SW 1271 (cell line): ENCODE results near the gene CYCS.
"Not testable (repeated sequence)": the region's sequence is repeated elsewhere in the genome, so short reads cannot be mapped to it uniquely, and the experiment has no call there.

Experiments
- DNase-seq, 2 experiments: peaks; one replicate each; lab custom pipeline; 2025; lab: John Stamatoyannopoulos, UW

CYCS gene

DNA sequence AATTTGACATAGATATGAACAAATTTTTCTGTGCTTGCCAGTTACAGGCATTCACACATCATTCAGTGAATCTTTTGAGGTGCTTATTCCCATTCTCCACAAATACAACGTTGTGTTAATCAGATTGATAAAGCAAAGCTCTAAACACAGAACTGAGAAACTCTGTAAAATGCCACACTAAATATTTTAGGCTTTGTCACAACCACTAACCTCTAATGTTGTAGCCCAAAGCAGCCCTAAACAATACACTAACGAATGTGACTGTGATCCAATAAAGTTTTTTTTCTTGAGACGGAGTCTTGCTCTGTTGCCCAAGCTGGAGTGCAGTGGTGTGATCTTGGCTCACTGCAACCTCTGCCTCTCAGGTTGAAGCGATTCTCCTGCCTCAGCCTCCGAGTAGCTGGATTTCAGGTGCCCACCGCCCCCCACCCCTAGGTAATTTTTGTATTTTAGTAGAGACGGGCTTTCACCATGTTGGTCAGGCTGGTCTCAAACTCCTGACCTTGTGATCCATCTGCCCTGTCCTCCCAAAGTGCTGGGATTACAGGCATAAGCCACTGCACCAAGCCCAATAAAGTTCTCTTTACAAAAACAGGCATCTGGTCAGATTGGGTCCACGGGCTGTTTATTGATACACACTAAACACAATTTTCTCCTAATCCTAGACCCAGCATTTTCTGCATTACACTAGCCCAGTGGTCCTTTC lies 6.9 kb downstream of the CYCS start:
- DNase-seq = no peak

DNA sequence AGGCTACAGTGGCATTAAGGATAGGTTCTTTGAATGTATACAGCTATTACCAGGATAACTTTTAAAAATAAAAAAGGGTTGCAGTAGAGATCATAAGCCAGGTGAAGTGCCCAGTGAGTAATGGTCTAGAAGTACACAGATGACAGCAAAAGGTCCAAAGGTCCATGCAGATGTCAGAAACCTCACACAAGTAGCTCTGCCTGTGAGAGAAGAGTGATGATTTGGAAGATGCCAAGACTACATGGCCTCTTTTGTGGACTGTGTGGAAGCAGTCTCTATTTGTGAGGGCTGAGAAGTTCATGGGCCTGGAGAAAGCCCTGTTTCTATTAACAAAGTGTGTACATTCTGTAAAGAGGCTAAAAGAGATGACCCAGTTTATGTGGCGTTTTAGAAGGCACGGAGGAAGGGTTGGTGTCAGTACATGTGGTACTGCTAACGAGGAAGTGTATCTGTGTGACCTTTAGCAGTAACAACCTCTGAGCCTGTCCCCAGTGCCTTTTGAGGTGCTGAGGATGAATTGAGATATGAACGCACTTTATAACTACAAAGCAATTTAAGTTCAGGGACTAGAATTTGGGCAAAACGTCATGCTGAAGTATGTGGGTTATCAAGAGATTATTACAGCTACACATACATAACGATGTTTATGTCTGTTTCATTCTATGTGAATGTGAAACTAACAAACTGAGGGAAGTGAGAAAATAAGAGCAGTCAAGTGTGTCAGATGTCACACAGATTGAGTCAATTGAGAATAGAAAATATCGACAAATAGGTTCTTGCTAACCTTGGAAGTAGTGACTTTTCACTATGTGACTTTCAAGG lies 7.6 kb downstream of the CYCS start:
- DNase-seq = no peak

DNA sequence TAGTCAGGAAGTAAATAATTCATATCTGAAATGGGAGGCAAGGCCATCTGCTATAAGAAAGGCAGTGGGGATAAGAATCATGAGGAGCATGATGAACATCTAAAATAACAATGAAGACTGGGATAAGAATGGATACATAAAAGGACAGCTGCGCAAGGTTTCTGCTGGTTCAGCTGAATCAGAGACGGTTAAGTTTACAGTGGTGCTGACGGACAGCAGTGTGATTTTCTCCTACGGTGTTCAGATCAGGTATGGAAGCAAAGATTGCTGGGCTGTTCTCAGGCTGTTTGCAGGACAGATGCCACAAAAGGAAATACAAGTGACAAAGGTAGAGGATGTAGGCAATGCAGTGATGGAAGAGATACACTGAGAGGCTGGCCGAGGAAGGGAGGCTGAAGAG lies 8.4 kb downstream of the CYCS start:
- DNase-seq = no peak

DNA sequence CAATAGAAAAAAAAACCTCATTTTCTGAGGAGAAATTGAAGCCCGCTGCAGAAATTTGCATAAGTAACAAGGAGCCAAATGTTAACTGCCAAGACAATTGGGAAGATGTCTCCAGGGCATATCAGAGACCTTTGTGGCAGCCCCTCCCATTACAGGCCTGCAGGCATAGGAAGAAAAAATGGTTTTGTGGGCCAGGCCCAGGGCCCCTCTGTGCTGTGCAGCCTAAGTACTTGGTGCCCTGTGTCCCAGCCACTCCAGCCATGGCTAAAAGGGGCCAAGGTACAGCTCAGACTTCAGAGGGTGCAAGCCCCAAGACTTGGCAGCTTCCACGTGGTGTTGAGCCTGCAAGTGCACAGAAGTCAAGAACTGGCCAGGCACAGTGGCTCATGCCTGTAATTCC lies 14.5 kb downstream of the CYCS start:
- DNase-seq = not testable (repeated sequence)

DNA sequence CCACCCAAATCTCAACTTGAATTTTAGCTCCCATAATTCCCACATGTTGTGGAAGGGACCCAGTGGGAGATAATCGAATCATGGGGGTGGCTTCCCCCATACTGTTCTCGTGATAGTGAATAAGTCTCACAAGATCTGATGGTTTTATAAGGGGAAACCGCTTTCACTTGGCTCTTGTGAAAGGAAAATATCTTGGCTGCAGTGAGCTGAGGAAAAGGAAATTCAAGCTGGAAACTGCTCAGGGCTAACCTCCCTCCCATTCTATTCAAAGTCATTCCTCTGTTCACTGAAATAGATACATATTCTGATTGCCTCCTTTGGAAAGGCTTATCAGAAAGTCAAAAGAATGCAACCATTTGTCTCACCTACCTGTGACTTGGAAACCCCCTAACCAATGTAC lies 15.8 kb downstream of the CYCS start:
- DNase-seq = no peak

DNA sequence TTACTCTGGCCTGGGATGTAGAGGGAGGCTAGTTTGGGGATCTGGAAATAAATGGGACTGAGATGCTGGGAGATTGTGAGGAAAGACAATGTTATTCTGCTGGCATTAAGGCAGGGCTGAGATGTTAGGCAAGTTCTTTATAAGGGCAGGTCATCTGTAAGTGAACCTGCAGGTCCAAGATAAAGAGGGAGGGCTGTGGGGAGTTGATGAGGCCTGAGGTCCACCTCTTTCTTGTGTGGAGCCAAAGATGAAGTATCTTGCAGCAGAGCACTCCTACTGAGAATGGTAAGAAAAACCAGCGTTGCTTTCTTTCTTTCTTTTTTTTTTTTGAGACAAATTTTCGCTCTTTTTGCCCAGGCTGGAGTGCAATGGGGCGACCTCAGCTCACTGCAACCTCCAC lies 19.1 kb downstream of the CYCS start:
- DNase-seq = no peak

DNA sequence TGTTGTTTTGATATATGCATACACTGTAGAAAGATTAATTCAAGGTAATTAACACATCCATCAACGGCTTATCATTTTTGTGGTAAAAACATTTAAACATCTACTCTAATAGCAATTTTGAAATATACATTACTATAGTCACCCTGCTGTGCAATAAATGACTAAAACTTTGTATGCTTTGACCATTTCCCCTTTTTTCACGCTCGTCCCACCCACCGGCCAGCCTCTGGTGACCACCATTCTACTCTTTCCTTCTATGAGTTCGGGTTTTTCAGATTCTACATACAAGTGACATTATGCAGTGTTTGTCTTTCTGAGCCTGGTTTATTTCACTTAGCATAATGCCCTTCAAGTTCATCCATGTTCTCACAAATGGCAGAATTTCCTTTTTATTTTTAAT lies 21.3 kb downstream of the CYCS start:
- no peak for DNase-seq

DNA sequence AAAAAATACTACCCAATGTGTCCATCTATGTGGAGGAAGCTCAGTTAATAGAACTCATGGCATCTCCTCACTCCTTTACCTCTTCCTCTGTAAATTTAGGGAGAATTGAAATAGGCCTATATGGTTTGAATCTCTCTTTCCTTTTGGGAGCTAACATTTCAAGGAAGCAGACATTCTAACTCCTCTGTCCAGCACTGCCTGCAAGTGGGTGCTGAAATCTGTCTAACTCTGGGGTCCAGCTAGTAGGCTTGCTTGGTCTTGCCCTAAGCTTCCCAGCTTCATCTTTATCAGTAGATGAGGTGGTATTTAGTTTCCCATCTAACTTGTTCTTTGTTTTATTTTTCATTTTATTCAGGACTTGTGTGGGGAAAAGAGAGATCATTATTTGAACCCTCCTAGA lies 23.2 kb downstream of the CYCS start:
- no peak for DNase-seq

DNA sequence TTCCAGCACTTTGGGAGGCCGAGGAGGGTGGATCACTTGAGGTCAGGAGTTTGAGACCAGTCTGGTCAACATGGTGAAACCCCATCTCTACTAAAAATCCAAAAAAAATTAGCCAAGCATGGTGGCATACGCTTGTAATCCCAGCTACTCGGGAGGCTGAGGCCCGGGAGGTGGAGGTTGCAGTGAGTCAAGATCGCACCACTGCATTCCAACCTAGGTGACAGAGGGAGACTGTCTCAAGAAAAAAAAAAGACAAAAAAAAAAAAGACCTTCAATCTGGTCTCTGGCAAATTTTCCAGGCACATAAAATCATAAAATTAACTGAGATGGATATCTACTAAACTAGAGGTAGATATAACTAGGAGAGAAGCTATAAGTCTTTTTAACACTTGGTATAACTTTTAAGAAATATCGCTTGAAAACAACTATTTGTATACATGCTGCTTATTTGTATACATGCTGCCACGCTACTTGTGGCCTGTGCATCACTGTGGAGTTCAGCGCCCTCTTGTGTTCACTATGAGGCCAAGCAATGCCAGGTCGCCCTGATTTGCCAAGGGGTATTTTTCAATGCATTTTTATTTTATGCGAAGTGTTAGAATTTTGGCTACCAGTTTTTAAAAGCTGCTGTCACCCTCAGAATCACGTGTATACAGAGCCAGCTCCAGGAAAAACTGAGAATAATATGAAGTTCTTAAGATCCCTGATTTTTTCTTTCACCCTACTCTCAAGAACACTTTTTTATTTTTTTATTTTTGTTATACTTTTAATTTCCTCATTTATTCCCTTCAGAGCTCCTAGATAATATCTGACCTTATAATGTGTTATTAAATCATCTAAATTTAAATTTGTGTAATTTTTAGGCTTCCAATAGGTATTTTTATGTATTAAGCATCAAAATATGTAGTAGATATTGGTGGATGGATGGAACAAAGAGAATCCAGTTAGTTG lies 26.7 kb downstream of the CYCS start:
- DNase-seq = peak; percentile 20 to 83

DNA sequence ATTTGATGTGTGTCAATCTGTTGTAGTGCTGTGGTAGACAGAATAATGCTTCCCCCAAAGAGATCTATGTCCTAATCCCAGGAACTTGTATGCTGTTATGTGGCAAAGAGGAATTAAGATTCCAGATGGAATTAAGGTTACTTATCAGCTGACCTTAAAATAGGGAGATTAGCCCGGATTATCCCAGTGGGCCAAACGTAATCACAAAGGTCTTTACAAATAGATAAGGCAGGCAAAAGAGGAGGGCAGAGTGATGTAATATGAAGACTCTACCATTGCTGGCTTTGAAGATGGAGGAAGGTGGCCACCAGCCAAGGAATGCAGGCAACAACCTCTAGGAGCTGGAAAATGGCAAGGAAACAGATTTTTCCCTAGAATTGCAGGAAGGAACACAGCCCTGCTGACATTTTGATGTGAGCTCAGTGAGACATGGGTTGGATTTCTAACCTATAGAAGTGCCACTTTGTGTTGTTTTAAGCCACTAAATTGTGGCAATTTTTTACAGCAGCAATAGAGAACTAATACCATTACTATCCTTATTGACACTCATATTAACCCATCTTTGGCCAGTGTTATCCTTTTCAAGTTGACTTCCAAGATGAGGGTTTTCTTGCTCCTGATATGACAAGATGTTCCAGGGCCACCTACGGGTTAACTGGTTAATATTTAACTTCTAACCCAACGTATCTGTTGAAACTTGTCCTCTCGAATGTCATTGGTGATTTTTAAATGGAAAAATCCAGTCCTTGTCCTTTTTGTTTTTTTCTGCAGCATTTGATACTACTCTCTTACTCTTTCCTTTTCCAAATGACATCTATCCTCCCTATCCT lies 29.3 kb downstream of the CYCS start:
- DNase-seq = no peak

DNA sequence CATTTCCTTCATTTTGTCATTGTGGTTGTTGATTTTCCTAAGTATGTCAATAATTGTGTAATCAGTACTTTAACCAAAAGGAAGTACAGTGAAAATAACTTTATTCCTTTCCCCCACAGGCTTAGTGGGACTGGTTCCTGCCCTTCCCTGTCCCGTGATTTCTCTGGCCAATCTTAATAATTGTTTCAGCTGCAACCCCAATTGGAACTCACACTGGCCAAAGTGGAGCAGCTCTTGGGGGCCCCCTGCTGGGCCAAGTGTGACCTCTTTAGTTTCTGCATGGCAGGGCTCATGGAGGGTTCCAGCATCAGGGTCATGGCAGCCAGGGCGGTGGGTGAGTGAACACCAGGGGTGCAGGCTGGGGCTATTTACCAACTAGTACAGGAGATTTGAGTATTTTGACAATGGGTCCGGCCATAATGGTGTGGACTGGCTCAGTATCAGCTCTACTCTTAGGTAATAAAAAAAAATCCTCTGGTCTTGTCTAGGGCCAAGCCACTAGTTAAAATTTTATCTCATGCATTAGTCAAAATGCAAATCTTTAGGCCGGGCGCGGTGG lies 31.7 kb downstream of the CYCS start:
- peak; percentile 47 to 61 for DNase-seq

DNA sequence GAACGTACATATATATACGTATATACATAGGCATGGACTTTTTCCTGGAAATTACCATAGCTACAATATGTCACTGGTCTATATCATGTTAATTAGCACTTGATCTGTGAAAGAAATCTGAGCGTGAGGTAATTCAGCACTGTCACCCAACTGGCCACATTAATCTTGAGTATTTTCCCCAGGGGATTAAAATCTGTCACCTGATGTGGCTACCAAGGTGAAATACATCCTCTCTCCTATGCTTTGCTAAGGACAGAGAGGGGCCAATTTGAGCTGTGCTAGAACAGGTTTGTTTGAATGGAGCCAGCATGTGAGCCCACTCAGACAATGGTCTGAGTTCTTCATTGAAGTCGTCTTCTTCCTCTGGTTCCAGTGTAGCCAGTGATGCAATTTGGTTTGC lies 33.3 kb downstream of the CYCS start:
- DNase-seq = no peak

DNA sequence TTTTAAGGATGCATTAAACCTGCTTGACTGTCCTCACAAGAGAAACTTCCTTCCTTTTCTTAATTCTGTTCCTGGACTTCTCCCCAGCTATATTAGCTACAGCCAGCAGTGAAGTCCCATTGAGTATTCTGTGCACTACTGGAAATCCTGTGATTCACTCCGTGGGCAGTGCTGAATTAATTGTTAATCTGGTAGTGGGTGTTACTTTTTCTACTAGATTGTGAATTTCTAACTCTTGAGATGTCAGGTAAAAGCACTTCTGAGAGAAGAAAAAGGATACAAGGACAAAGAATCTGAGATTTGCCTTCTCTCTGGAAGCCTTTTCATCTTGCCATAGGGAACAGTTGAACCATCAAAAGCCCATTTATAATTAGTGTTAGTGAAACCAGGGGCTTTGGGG lies 33.9 kb downstream of the CYCS start:
- no peak for DNase-seq

DNA sequence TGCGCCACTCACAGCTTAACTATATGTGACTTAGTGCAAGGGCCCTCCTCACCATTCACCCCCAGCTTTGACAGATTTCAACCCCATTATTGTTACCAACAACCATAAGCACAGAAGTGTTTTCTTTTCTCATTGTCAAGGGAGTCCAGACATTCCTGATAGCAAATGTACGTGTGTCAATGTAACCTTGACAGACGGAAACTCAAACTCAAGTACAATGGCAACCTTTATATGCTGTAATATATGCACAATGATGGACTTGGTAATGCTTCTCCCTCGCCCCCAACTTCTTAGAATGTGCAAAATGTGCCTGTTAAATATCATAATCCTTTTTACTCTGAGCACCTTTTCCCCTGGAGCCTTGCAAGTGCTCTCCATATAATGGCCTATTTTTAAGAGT lies 34.7 kb downstream of the CYCS start:
- DNase-seq = no peak

DNA sequence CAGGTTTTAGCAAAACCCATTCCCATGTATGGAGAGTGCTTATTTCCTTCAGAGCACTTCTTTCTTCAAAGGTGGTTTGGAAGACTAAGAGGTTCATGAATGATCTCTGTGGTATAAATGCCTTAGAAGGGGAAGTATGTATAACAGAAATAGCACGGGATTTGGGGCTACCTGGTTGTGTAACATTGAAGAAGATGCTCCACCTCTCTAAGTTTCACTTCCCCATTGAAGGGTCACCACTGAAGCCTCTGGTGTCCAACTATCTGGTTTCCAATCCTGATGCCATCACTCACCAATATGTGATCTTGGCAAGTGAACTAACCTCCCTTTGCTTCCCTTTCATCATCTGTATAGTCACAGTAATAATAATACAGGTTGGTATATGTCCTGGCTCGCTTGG lies 37.2 kb downstream of the CYCS start:
- no peak for DNase-seq

DNA sequence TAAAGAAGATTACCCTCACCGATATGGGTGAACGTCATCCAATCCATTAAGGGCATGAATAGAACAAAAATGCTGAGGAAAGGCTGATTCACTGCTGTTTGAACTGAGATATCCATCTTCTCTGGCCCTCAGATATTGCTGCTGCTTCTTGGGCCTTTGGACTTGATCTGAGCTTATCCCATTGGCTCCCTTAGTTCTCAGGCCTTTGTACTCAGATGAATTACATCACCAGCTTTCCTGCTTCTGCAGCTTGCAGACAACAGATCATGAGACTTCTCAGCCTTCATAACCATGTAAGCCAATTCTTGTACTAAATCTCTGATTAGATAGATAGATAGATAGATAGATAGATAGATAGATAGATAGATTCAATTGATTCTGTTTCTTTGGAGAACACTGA lies 40.2 kb downstream of the CYCS start:
- no peak for DNase-seq

DNA sequence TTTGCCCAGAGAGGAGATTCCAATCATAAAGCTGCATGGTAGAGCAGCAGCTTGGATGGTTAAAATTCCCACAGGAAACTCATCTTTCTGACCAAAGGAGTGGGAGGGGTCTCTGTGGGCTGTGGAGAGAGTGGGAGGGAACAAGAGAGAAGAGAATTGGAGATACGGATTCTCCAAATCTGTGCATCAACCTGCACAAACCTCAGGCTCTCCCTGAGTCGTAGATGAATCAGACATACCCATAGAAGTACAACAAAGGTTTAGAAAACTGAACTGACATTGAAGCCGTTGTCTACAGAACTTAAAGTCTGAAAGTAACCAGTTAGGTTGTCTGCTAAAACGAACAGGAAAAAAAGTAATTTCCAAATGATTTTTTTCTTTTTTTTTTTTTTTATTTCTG lies 41.9 kb downstream of the CYCS start:
- DNase-seq = no peak

DNA sequence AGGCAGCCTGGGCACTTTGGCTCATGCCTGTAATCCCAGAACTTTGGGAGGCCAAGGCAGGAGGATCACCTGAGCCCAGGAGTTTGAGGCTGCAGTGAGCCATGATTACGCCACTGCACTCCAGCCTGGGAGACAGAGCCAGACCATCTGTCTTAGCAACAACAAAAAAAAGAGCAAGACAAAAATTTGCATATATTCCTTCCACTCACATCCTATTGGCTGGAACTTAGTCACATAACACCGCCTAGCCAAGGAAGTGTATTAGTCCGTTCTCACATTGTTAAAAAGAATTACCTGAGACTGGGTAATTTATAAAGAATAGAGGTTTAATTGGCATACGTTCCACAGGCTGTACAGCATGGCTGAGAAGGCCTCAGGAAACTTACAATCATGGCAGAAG lies 43.0 kb downstream of the CYCS start:
- DNase-seq = not testable (repeated sequence)

DNA sequence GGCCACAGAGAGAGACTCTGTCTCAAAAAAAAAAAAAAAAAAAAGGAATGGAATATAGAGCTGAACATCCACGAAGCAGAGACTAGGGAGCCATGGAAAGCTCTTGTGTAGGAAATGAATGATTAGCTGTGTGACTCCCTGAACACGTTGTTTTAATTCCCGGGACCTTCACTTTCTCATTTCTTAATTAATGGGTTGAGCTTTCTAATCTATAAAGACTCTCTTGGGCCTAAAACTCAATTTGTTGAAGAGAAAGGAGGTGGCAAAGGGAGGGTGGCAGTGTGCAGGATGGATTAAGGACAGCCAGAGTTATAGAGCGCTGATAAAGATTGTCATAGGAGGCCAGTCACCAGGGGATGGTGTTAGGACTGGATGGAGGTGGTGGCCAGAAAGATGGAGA lies 48.0 kb downstream of the CYCS start:
- DNase-seq = no peak

DNA sequence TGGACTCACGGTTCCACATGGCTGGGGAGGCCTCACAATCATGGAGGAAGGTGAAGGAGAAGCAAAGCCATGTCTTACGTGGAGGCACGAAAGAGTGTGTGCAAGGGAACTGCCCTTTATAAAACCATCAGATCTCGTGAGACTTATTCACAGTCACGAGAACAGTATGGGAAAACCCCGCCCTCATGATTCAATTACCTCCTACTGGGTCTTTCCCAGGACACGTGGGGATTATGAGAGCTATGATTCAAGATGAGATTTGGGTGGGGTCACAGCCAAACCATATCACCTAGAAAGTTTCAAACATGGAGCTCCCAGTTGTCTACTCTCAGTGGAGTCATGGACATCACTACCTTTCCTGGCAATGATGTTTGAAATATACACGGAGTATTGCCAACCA lies 49.6 kb downstream of the CYCS start:
- no peak for DNase-seq

DNA sequence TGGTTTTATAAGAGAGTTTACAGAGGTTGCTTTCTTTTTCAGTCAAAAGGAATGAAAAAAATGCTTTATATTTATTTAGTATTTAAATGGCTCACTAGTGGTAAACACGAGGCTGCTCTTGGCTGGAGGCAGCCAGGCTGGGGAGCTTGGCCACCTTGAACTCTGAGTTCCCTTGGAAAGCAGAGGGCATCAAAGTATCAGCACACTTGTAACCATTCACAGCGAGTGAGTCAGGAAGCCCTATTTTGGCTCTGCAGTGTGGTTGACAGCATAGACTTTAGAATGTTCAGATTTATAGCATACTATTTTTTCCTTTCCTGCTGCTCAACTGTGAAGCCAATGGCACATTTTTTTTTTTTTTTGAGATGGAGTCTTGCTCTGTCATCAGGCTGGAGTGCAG lies 51.6 kb downstream of the CYCS start:
- DNase-seq = no peak
